GM19455 (cell line): ENCODE measurements around the gene PUS1.

Experiments
- ATAC-seq: cut with Tn5 transposase; IDR thresholded peaks from one replicate; pipeline ENCODE4 v1.9.1; 2021; ENCODE audit not compliant: unreplicated experiment

Gene PUS1

GRCh38 chr12:131915823-131916222 lies 13.3 kb upstream of the PUS1 start:
- ATAC-seq = no peak

- ATAC-seq = no peak
Observed at GRCh38 chr12:131916306-131917138, 12.6 kb upstream of the PUS1 start.

GRCh38 chr12:131917139-131917710 lies 11.9 kb upstream of the PUS1 start:
- no peak for ATAC-seq

- ATAC-seq = no peak
Observed at GRCh38 chr12:131917711-131918306, 11.3 kb upstream of the PUS1 start.

DNA sequence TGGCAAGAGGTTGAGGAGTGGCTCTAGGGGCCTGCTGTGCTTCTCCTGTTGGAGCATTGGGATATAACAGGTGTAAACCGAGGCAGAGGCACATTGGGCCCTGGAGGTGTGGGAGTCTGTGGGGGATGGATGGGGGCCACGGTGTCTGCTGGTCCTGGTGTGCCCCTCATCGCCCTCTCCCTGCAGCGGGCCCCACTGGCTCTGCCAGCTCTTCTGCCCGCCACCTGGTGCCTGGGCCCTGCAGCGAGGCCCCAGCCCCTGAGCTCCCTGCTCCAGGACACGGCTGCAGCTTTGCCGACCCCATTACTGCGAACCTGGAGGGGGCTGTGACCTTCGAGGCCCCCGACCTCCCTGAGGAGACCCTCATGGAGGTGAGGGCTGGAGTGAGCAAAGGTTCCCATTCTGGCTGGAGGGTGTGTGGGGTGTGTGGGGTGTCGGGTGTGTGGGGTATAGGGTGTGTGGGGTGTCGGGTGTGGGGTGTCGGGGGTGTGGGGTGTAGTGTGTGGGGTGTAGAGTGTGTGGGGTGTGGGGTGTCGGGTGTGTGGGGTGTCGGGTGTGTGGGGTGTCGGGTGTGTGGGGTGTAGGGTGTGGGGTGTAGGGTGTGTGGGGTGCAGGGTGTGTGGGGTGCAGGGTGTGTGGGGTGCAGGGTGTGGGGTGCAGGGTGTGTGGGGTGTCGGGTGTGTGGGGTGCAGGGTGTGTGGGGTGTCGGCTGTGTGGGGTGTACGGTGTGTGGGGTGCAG lies 10.6 kb upstream of the PUS1 start:
- ATAC-seq = no peak

DNA sequence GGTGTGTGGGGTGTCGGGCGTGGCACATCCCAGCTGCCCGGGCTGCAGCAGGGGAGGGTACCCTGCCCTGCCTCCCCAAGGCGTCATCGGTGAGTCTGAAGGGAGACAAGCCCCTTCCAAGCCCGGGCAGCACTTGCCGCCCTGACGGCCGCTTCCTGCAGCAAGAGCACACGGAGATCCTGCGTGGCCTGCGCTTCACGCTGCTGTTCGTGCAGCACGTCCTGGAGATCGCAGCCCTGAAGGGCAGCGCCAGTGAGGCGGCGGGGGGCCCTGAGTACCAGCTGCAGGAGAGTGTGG lies 10.1 kb upstream of the PUS1 start:
- no peak for ATAC-seq

GRCh38 chr12:131919366-131920156 lies 9.5 kb upstream of the PUS1 start:
- ATAC-seq = no peak

DNA sequence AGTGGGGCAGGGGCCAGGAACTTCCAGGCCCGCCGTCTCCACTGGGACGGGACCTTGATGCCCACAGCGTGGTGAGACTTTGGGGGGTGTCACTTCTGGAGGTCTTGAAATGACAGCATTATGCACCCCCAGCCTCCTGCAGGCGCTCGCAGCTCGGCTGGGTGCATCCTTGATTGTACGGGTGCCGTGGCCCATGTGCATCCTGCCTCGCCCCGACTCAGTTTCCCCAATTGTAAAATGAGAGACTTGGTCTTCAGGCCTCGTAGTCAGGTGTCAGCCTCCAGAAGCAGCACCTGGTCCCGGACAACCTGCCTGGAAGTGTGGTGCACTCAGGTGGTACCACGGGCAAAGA lies 8.9 kb upstream of the PUS1 start:
- ATAC-seq = no peak

DNA sequence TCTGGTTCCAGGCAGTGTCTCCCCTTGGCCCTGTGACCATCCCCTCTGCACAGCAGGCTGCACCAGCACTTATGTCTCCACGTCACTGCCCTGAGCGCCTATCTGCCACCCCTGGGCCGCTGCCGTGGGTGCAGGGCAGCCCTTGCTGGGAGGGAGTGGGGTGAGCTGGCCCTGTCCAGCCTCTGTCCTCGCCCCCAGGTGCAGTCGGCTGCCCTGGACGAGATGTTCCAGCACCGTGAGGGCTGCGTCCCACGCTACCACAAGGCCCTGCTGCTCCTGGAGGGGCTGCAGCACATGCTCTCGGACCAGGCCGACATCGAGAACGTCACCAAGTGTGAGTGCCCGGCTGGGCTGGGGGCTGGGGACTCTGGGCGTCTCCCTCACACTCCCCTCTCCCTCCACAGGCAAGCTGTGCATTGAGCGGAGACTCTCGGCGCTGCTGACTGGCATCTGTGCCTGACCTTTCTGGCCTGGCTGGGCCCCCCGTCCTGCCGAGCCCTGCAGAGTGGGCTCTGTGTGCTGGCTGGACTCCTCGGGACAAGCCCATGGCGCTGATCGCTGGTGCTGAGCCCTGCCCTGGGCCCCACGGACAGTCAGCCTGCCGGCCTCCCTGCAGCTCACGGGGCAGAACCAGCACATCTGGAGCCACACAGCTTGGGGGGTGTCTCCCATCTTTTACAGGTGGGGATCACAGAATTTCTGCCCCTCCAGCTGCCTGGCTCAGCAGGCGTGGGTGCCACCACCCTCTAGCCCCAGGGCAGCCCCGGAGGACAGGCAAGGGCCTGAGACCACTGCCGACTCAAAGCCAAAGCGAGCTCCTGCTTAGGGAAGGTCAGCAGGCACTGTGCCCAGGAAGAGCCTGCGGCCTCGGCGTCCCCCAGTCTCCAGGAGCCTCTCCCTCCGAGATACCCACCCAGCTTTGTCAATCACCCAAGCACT lies 7.9 kb upstream of the PUS1 start:
- no peak for ATAC-seq

DNA sequence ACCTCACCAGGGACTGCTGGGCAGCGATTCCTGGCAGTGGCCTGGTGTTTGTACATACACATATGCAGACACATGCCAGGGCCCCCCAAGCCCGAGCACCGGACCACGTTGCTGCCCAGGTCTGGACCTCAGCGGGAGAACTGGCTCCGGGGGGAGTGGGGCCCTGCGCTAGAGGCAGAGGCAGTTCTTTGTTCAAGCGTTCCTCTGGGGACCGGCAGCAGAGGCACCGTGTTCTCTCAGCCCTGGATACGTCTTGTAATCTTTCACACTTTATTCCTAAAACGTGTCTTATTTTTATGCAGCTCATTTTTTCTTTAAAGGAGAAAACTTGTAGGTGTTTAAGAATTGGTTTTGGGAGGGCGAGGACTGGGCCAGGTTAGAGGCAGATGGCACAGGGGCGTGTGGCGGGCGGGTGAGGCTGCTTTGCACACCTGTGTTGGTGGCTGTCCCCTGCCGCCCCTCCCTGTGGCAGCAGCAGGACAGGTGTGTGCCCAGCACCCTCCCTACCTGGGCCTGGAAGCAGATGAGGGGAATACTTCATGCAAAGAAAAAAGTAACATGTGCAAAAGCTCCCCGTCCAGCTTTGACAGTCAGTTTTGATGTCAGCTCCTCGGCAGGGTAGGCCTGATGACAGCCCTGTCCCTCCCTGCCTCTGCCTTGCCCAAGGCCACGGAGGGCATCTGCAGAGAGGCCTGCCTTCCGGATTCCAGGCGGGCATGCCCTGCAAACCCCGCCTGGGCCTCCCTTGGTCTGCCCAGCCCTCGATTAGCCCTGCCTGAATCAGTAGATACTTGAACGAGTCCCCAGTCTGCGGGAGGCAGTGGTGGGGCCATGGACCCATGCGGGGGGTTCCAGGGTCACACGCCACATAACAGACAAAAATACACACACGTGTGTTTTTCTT lies 7.0 kb upstream of the PUS1 start:
- ATAC-seq = no peak

DNA sequence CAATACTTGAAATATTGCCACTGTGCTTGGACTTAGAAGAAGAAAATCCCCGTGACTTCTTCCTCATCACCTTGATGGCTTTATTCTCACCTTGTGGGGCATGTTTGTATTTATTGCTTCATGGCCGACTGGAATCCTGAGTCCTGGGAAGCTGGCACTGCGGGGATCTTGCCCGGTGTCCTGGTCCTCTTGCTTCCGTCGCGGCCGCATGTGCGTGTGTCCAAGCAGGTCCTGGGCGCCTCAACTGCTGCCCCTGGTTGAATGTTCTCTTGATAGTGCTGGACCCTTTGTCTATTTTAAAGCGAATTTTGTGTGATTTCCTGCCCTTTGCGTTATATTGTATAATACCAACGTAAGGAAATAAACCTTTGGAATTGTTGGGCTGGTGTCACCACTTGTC lies 6.3 kb upstream of the PUS1 start:
- no peak for ATAC-seq

- ATAC-seq = peak; percentile 78
Observed at GRCh38 chr12:131923260-131923659, 5.8 kb upstream of the PUS1 start.

GRCh38 chr12:131927110-131928079 lies 1.7 kb upstream of the PUS1 start:
- ATAC-seq = no peak

DNA sequence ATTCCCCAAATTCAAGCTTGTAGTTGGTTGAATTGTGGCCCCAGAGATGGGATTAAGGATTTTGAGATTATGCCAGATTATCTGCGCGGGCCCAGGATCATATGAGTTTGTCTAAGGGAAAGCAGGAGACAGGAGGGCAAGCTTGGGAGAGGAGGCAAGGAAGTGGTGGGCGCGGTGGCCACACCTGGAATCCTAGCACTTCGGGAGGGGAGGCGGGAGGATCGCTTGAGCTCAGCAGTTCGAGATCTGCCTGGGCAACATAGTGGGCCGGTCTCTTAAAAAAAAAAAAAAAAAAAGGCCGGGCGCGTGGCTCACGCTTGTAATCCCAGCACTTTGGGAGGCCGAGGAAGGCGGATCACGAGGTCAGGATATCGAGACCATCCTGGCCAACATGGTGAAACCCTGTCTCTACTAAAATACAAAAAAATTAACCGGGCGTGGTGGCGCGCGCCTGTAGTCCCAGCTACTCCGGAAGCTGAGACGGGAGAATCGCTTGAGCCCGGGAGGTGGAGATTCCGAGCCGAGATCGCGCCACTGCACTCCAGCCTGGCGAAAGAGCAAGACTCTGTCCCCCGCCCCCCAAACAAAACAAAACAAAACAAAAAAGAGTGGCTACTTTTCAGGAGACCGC lies 881 bp upstream of the PUS1 start:
- peak; percentile 2 for ATAC-seq

- peak; percentile 28 for ATAC-seq
Observed at GRCh38 chr12:131929581-131930456, 743 bp downstream of the PUS1 start.

GRCh38 chr12:131930510-131930909 lies 1.4 kb downstream of the PUS1 start:
- ATAC-seq = no peak
